Calu3 (cell line): ENCODE results near the gene DOC2A. TPM values are rescaled to one million over a fixed set of nuclear protein-coding genes. Genes with fewer than 3 reads are reported as not detected.
A peak's percentile ranks its signal among the peaks of the same experiment; 100 is the strongest.

ENCODE experiments used
- Bru-seq: library from RNA; stranded (reverse); fragments of 400-500 nt; gene quantifications from one replicate; lab custom pipeline; 2021; lab: Mats Ljungman, UMichigan
- BruChase-seq, 2 experiments: library from RNA; stranded (reverse); fragments of 400-500 nt; gene quantifications; one replicate each; lab custom pipeline; 2021; lab: Mats Ljungman, UMichigan
- BruUV-seq: library from RNA; stranded (reverse); fragments of 400-500 nt; replicated peaks from 2 replicates; lab custom pipeline; 2021; lab: Mats Ljungman, UMichigan
- CTCF ChIA-PET: fragments of 300-600 bp; sonication (Branson Sonifier 250); formaldehyde crosslinking; loops from one replicate; lab custom pipeline; 2022; ENCODE audit warnings: antibody characterized with exemption; lab: Charles Lee
- DNase-seq: peaks from one replicate; pipeline ENCODE4 v3.0.0; 2022
- H3K27ac Mint-ChIP-seq: one replicate; pipeline ENCODE4 v1.8.0; 2022; ENCODE audit warnings: mixed read lengths; ENCODE audit not compliant: unreplicated experiment
- H3K27me3 Mint-ChIP-seq: one replicate; pipeline ENCODE4 v1.8.0; 2022; ENCODE audit warnings: mixed read lengths; ENCODE audit not compliant: unreplicated experiment
- H3K36me3 Mint-ChIP-seq: one replicate; pipeline ENCODE4 v1.8.0; 2022; ENCODE audit warnings: mild to moderate bottlenecking, moderate library complexity, mixed read lengths; ENCODE audit not compliant: insufficient read depth, unreplicated experiment
- H3K4me1 Mint-ChIP-seq: one replicate; pipeline ENCODE4 v1.8.0; 2022; ENCODE audit warnings: mild to moderate bottlenecking, low read depth, mixed read lengths; ENCODE audit not compliant: unreplicated experiment
- H3K4me3 Mint-ChIP-seq: one replicate; pipeline ENCODE4 v1.8.0; 2022; ENCODE audit warnings: mild to moderate bottlenecking, low read depth, moderate library complexity, mixed read lengths; ENCODE audit not compliant: unreplicated experiment
- H3K9me3 Mint-ChIP-seq: one replicate; pipeline ENCODE4 v1.8.0; 2022; ENCODE audit warnings: low read depth, mixed read lengths; ENCODE audit not compliant: unreplicated experiment
- CTCF ChIP-seq: fragments of 200-600 bp; IDR thresholded peaks from one replicate; pipeline ENCODE4 v1.8.0; 2022; ENCODE audit warnings: antibody characterized with exemption; ENCODE audit not compliant: unreplicated experiment
- intact Hi-C: fragments of 100-400 bp; cut with micrococcal nuclease; formaldehyde crosslinking; loops from one replicate; pipeline ENCODE4 v1.10.0; 2022; ENCODE audit not compliant: unreplicated experiment
- long read RNA-seq: library from polyadenylated mRNA; stranded (forward); transcript quantifications from one replicate; pipeline ENCODE4 v2.0.0, GENCODE V29; 2022
- total RNA-seq: library from RNA; stranded (reverse); gene quantifications from 2 replicates; pipeline ENCODE4 v1.2.3, GENCODE V29; 2022

The DOC2A gene
- total RNA-seq, result 18.0 and 19.9 TPM in 2 replicates
- percentile 42 among the genes with signal in this experiment for Bru-seq, nascent RNA
- BruChase-seq, experiment 1, labeled RNA remaining after a 6-hour chase, result percentile 62 among the genes with signal in this experiment
- percentile 55 among the genes with signal in this experiment for BruChase-seq, experiment 2, labeled RNA remaining after a 2-hour chase
- long read RNA-seq, partial matches to known transcripts, result 7 of 15 reads
- long read RNA-seq, other reads (novel, unspliced or antisense), result 7 of 15 reads

- TF ChIP-seq CTCF, result no peak
- Mint-ChIP-seq H3K36me3 (peaks cover 49% of the 10 kb centered on the region), H3K27me3 (peaks cover 24% of the 10 kb centered on the region), H3K27ac (peak within 1 kb of the TSS; percentile 74), H3K9me3 (no peaks in the 10 kb centered on the region), H3K4me3 (peak within 1 kb of the TSS; percentile 75), H3K4me1 (peaks cover 7% of the 10 kb centered on the region)
- intact Hi-C loops, result no loop called here
- BruUV-seq, result no TSS peak
- peak; percentile 49 for DNase-seq
- CTCF ChIA-PET, result interaction anchor here (0.6 to 0.7 kb wide), 3 partner anchors 21 to 334 kb away, joined by 3 read pairs; no protein-coding TSS in a partner anchor
Observed at GRCh38 chr16:30010844-30011713, at the start of gene DOC2A. DOC2A (minus strand) TSS chr16:30011027; CDS start chr16:30010222, 805 bp downstream.

- TF ChIP-seq CTCF, result no peak
- no peak for DNase-seq
- Mint-ChIP-seq H3K27ac (no peak overlapping the region), H3K4me1 (peaks cover 25% of the 10 kb centered on the region), H3K27me3 (no peaks in the 10 kb centered on the region), H3K36me3 (peaks cover 25% of the 10 kb centered on the region), H3K9me3 (no peaks in the 10 kb centered on the region), H3K4me3 (no peak overlapping the region)
- intact Hi-C loops, result no loop called here
- BruUV-seq, result no TSS peak
- CTCF ChIA-PET, result no interaction called here
Observed at GRCh38 chr16:30060346-30060745, 49.5 kb upstream of the DOC2A start.

- peak; percentile 42 for TF ChIP-seq CTCF
- Mint-ChIP-seq H3K4me3 (peak overlapping the region; percentile 76), H3K27me3 (no peaks in the 10 kb centered on the region), H3K4me1 (peaks cover 31% of the 10 kb centered on the region), H3K36me3 (peaks cover 40% of the 10 kb centered on the region), H3K9me3 (no peaks in the 10 kb centered on the region), H3K27ac (no peak overlapping the region)
- CTCF ChIA-PET, result interaction anchor here (1.1 to 1.7 kb wide), 3 partner anchors 9 to 37 kb away, joined by 4 to 7 read pairs (median 5); partner anchors contain the start of genes ALDOA and TBX6
- intact Hi-C loops, result no loop called here
- DNase-seq, result peak; percentile 65
- BruUV-seq, result no TSS peak
Observed at GRCh38 chr16:30054959-30055553, 44.2 kb upstream of the DOC2A start.

- no peak for TF ChIP-seq CTCF
- CTCF ChIA-PET, result interaction anchor here (1.3 to 1.7 kb wide), 2 partner anchors 9 to 11 kb away, joined by 5 to 7 read pairs; partner anchors contain the start of gene ALDOA
- H3K27me3 Mint-ChIP-seq, result no peaks in the 10 kb centered on the region
- H3K4me3 Mint-ChIP-seq, result peak overlapping the region; percentile 76
- H3K27ac Mint-ChIP-seq, result no peak overlapping the region
- no peaks in the 10 kb centered on the region for H3K9me3 Mint-ChIP-seq
- peaks cover 40% of the 10 kb centered on the region for H3K36me3 Mint-ChIP-seq
- H3K4me1 Mint-ChIP-seq, result peaks cover 31% of the 10 kb centered on the region
- BruUV-seq, result no TSS peak
- DNase-seq, result no peak
- intact Hi-C loops, result no loop called here
Observed at GRCh38 chr16:30054451-30054850, 43.6 kb upstream of the DOC2A start.
